ENCODE results near the gene NRM.

The NRM gene

DNA sequence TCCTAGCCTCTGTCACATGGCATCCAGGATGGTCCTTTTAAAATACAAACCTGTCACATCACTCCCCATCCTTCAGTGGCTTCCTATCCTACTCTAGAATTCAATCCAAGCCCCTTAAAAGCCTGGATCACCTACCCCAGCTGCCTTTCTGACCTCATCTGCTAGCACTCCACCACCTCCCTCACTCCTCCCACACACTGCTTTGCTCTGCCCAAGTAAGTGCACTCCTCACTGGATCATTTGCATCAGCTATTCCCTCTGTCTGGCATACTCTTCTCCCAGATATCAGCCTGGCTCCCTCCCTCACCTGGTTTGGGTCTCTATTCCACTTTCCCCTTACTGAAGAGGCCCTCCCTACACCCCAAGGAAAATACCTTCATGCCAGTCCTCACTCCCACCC, 33.3 kb downstream of the NRM start:
- Histone ChIP-seq H3K9ac (ENCODE audit: low read length) (no peak overlapping the region), H3K36me3 (ENCODE audit: control insufficient read depth, insufficient read depth, low read length) (peaks cover 64% of the 10 kb centered on the region), H3K27ac (ENCODE audit: low read depth, low read length) (no peak overlapping the region), H3K4me3 (ENCODE audit: low read length) (no peak overlapping the region), H3K4me1 (ENCODE audit: control insufficient read depth, insufficient read depth, low read length) (no peaks in the 10 kb centered on the region), H3K27me3 (ENCODE audit: control insufficient read depth, insufficient read depth, low read length) (no peaks in the 10 kb centered on the region)

DNA sequence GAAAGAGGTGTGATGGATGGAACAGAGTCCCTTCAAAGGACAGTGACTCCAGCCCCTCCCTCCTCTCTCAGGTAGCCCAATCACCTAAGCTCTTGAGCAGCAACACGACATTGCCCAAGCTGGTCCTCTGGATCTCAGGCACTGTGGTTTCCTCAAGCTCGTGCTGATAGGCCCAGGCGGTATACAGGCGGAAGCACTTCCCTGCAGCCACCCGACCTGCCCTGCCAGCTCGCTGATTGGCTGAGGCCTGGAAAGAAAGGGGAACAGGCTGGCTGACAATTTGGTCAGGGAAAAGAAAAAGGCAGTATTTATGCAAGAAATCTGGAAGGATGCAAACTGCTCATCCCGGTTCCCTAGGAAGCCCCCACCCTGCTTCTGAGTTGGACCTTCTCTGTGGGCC, 34.3 kb downstream of the NRM start:
- Histone ChIP-seq H3K27ac (ENCODE audit: low read depth, low read length) (no peak overlapping the region), H3K27me3 (ENCODE audit: control insufficient read depth, insufficient read depth, low read length) (no peaks in the 10 kb centered on the region), H3K4me1 (ENCODE audit: control insufficient read depth, insufficient read depth, low read length) (no peaks in the 10 kb centered on the region), H3K4me3 (ENCODE audit: low read length) (no peak overlapping the region), H3K36me3 (ENCODE audit: control insufficient read depth, insufficient read depth, low read length) (peaks cover 63% of the 10 kb centered on the region), H3K9ac (ENCODE audit: low read length) (no peak overlapping the region)

DNA sequence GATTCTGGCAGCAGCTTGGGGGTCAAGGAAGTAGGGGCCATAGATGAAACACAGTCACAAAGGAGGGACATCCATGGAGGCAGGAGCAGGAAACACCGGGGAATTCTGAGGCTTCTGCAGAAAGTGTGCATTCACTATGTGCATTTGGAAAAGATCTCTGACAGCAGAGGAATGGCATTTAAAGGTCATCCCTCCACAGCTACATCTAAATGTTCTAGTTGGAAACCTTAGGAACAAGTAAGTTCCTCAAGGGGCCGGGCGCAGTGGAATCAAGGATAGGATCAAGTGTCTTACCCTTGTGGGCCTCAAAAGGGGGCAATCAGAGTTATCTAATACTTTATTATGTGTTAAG, 35.1 kb downstream of the NRM start:
- Histone ChIP-seq H3K27ac (ENCODE audit: low read depth, low read length) (no peak overlapping the region), H3K9ac (ENCODE audit: low read length) (no peak overlapping the region), H3K4me1 (ENCODE audit: control insufficient read depth, insufficient read depth, low read length) (no peaks in the 10 kb centered on the region), H3K27me3 (ENCODE audit: control insufficient read depth, insufficient read depth, low read length) (no peaks in the 10 kb centered on the region), H3K36me3 (ENCODE audit: control insufficient read depth, insufficient read depth, low read length) (peaks cover 63% of the 10 kb centered on the region), H3K4me3 (ENCODE audit: low read length) (no peak overlapping the region)

DNA sequence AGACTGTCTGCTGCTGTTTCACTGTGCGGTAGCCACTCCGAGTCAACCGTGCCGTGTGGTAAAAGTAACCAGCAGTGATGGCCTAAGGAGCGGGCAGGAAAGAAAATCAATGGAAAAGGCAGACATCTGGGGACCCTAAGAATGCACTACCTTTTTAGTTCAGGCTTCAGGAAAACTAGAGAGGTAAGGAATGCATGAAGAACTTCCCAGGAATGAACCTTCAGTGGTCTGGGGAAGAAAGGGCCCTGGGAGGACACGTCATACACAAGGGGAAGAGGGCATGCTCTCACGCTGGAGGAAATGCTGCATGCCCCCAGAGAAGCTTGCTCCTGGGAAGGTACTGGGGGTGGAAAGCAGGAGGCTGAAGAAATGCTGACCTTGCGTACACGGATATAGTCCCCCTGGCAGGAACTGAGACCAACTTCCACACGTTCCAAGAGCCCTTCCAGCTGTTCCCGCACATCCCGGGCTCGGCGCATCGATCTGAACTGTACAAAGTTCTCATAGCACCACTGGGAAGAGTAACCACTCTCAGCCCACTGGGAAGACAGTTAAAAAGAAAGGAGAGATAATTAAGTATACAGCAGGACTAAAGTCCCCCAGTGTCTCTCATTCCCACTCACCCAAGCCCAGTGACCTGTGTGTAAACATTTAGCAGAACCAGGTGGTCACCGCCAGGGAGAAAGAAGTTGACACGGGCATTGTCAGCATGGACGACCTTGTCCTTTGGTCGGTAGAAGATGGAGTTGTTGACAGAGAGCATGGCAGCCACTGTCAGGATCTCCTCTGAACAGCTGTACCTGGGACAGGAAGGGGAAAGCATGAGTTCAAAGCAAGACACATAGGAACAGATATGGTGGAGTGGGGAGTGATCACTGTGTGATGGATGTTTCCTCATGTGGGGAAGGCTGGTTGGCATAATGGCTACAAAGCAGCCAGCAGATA, 35.7 kb downstream of the NRM start:
- H3K27me3 ChIP-seq (ENCODE audit: control insufficient read depth, insufficient read depth, low read length) = no peaks in the 10 kb centered on the region
- H3K36me3 ChIP-seq (ENCODE audit: control insufficient read depth, insufficient read depth, low read length) = peaks cover 59% of the 10 kb centered on the region
- H3K9ac ChIP-seq (ENCODE audit: low read length) = no peak overlapping the region
- no peak overlapping the region for H3K27ac ChIP-seq (ENCODE audit: low read depth, low read length)
- H3K4me3 ChIP-seq (ENCODE audit: low read length) = no peak overlapping the region
- no peaks in the 10 kb centered on the region for H3K4me1 ChIP-seq (ENCODE audit: control insufficient read depth, insufficient read depth, low read length)

DNA sequence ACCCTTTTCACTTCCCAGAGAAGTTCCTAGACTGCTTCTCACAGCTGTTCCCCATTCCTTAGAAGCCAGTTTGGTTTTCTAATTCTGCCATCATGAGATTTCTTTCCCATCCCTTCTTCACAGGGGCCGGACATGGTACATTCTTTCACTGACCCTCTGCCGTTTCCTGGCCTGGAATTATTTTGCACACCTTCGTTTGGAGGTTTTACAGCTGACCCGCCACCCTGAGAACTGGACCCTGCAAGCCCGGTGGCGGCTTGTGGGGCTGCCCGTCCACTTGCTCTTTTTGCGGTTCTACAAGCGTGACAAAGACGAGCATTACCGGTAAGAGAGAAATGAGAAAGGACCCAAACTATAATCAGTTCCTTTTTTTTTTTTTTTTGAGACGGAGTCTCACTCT, 39.6 kb downstream of the NRM start:
- Histone ChIP-seq H3K27me3 (ENCODE audit: control insufficient read depth, insufficient read depth, low read length) (no peaks in the 10 kb centered on the region), H3K36me3 (ENCODE audit: control insufficient read depth, insufficient read depth, low read length) (peaks cover 30% of the 10 kb centered on the region)

DNA sequence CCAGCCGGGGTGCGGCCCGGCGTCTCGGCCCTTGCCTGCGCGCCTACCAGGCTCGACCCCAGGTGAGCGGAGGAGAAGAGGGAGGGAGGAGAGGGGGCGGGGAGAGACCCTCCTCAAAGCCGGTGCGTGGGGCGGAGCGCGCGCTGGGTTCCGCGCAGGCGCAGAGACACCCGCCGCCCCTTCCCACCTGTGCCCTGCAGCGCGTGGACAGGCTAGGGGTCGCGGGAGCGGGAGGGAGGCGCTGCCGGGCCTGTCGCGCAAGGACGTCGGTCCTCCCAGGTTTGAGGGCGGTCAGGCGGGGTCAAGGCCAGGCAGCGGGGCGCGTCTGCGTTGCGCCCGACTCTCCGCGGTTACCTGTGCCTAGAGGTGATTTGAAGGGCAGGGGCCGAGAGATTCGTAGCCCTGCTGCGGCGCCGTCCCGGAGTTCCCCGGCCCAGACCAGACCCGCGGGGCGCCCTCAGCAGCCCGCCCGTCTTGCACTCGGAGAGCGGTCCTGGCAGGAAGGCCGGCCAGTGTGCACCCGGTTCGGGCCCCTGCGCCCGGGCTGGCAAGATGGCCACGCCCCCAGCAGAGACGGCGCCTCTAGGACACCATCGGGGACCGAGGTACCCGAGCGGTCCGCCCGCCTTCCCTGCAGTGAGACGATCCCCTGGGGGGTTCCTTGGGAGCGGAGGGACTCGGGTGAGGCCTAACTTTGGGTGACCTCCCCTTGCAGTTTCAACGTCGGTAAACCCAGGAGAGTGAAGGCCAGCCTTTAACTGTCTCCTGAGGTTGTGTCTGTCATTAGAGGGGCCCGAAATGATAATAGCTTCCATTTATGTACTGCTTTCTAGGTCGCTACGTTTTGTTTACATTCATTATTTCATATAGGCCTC, 43.3 kb downstream of the NRM start:
- H3K36me3 ChIP-seq (ENCODE audit: control insufficient read depth, insufficient read depth, low read length) = peaks cover 19% of the 10 kb centered on the region
- H3K4me1 ChIP-seq (ENCODE audit: control insufficient read depth, insufficient read depth, low read length) = peaks cover 5% of the 10 kb centered on the region
- peak overlapping the region; percentile 98 for H3K27ac ChIP-seq (ENCODE audit: low read depth, low read length)
- peak overlapping the region; percentile 98 for H3K9ac ChIP-seq (ENCODE audit: low read length)
- no peaks in the 10 kb centered on the region for H3K27me3 ChIP-seq (ENCODE audit: control insufficient read depth, insufficient read depth, low read length)
- peak overlapping the region; percentile 92 for H3K4me3 ChIP-seq (ENCODE audit: low read length)

More for the DNA sequence above, 39.6 kb downstream of the NRM start:
- H3K9ac ChIP-seq (ENCODE audit: low read length) = no peak overlapping the region
- H3K4me3 ChIP-seq (ENCODE audit: low read length) = no peak overlapping the region
- no peak overlapping the region for H3K27ac ChIP-seq (ENCODE audit: low read depth, low read length)
- H3K4me1 ChIP-seq (ENCODE audit: control insufficient read depth, insufficient read depth, low read length) = peaks cover 5% of the 10 kb centered on the region

DNA sequence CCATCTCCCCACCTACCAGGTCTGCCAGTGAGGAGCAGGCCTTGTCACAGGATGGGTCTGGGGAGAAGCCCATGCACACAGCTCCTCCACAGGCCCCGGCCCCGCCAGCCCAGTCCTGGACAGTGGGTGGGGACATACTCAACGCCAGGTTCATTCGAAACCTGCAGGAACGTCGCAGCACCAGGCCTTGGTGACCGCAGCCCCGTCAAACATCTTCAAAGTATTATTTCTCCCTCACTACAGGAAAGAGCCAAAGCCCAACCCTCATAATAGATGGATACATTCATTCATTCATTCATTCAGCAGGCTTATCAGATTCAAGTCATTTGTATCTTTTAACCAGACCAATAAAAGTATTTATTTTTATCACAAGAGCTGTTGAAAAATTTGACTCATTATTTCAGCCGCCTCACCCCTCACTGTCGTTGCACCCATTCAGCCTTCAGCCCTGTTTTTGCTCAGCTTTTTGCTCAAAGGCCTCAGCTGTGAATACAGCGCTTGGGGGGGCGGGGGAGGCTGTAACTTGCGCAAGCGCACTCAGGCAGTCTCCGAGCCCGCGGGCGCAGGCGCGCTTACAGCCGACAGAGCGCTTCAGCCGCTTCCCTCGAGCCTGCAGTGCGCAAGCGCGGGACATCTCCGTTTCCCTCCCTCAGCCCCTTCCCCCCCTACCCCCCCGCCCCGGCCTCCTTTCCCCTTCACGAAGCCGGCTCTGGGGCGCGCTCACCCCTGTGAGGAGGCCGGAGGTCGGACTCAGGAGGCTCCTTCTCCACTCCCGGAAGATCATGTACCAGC, 44.1 kb downstream of the NRM start, which contains the start of gene C6orf136:
Gene C6orf136 (plus strand): TSS at position 684 of the 792 bp plus-strand sequence. CDS start 99 bp downstream, at position 783.
- peak within 1 kb of the TSS; percentile 98 for H3K9ac ChIP-seq (ENCODE audit: low read length)
- no peaks in the 10 kb centered on the region for H3K27me3 ChIP-seq (ENCODE audit: control insufficient read depth, insufficient read depth, low read length)
- peaks cover 5% of the 10 kb centered on the region for H3K4me1 ChIP-seq (ENCODE audit: control insufficient read depth, insufficient read depth, low read length)
- H3K27ac ChIP-seq (ENCODE audit: low read depth, low read length) = peak within 1 kb of the TSS; percentile 98
- peaks cover 12% of the 10 kb centered on the region for H3K36me3 ChIP-seq (ENCODE audit: control insufficient read depth, insufficient read depth, low read length)
- H3K4me3 ChIP-seq (ENCODE audit: low read length) = peak within 1 kb of the TSS; percentile 92

DNA sequence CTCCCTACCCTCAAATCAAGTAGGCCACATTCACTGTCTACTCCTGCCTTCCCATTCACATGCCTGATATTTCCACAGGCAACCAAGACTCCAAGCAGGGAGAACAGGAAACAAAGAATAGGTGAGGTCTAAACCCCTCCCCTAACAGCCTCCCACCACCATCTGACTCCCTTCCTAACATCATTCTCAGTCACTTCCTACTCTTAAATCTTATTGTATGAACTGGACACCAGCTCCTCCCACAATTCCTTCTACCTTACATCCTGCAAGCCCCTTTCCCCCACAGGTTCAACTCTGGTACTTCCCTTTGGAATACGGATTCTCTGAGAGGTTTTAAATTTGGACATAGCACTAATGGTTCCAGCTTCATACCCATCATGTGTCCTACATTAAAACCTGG, 44.8 kb downstream of the NRM start:
- Histone ChIP-seq H3K36me3 (ENCODE audit: control insufficient read depth, insufficient read depth, low read length) (peaks cover 11% of the 10 kb centered on the region), H3K4me3 (ENCODE audit: low read length) (no peak overlapping the region), H3K27ac (ENCODE audit: low read depth, low read length) (no peak overlapping the region), H3K9ac (ENCODE audit: low read length) (no peak overlapping the region), H3K27me3 (ENCODE audit: control insufficient read depth, insufficient read depth, low read length) (no peaks in the 10 kb centered on the region), H3K4me1 (ENCODE audit: control insufficient read depth, insufficient read depth, low read length) (peaks cover 5% of the 10 kb centered on the region)

DNA sequence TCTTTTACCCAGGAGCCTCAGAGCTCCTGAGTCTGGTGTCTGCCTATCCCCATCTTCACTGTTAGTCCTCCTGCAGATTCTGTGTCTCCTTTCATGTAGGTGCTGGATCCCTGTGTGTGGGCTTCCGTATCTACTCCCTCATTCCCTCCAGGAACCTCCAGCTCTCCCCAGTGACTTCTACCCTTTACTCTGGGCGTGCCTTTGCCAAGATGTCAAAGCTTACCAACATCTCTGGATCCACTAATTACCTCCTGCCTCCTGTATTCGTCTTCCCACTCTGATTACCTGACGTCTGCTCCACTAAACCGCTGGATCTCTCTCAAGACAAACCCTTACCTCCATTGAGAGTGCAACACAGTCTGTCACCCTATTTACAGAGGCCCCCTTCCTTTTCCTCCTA, 46.0 kb downstream of the NRM start:
- Histone ChIP-seq H3K4me1 (ENCODE audit: control insufficient read depth, insufficient read depth, low read length) (peaks cover 5% of the 10 kb centered on the region), H3K36me3 (ENCODE audit: control insufficient read depth, insufficient read depth, low read length) (peaks cover 20% of the 10 kb centered on the region), H3K27ac (ENCODE audit: low read depth, low read length) (no peak overlapping the region)

DNA sequence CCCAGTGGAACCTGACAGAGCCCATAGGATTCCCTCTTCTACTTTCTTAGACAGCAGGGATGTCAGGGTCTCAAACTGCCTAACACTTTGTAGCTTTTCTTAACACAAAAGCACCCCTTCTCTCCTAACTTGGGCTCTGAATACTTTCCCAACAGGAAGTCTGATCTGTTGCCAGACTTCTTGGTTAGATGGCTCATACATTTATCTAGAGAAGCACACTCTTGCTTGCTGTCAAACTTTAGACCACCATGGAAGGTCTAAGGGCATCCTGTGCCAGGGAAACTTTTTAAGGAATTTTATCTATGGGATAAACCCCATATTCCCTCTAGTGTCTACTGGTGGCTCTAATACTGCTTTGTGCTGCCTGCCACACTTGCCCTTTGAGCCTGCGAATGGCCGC, 47.1 kb downstream of the NRM start:
- H3K36me3 ChIP-seq (ENCODE audit: control insufficient read depth, insufficient read depth, low read length) = peaks cover 20% of the 10 kb centered on the region

More for the DNA sequence above, 46.0 kb downstream of the NRM start:
- Histone ChIP-seq H3K4me3 (ENCODE audit: low read length) (no peak overlapping the region), H3K27me3 (ENCODE audit: control insufficient read depth, insufficient read depth, low read length) (no peaks in the 10 kb centered on the region), H3K9ac (ENCODE audit: low read length) (no peak overlapping the region)

DNA sequence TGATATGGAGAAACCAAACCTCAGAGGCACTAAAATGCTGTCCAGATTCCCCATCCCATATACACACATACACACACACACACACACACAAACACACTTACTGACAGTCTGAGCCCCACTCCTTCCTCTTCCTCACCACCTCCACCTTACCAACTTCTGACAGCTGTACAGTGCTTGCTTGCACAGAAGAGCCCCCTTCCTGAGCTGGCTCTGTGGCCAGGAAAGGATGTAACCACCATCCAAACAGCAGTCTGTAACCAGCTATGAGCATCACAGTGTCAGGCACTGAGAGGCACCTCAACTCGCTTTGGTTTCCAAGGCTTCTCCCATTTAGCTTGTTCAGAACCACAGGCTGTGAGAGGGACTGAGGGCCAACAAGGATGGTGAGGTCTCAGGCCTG, 49.7 kb downstream of the NRM start:
- peaks cover 20% of the 10 kb centered on the region for H3K36me3 ChIP-seq (ENCODE audit: control insufficient read depth, insufficient read depth, low read length)

More for the DNA sequence above, 47.1 kb downstream of the NRM start:
- Histone ChIP-seq H3K9ac (ENCODE audit: low read length) (no peak overlapping the region), H3K27me3 (ENCODE audit: control insufficient read depth, insufficient read depth, low read length) (no peaks in the 10 kb centered on the region), H3K27ac (ENCODE audit: low read depth, low read length) (no peak overlapping the region), H3K4me3 (ENCODE audit: low read length) (no peak overlapping the region), H3K4me1 (ENCODE audit: control insufficient read depth, insufficient read depth, low read length) (peaks cover 5% of the 10 kb centered on the region)

DNA sequence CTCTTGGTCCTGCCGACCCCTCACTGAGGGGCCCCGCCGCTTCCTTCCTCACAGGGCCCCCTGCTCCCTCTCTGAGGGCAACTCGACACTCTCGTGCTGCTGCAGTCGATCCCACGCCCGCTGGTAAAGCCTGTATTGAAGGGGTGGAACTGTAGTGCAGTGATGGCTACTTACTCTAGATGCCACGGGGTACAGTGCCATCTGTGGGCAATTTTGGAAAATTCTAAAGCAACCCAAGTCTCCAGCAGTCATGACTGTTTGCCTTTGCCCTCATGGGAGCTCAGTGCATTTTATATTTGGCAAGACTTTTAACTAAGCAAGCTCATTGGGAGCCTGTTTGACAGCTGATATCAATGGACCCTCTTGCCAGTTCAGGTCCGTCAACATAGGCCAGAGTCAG, 50.3 kb downstream of the NRM start:
- Histone ChIP-seq H3K4me3 (ENCODE audit: low read length) (no peak overlapping the region), H3K36me3 (ENCODE audit: control insufficient read depth, insufficient read depth, low read length) (peaks cover 18% of the 10 kb centered on the region), H3K9ac (ENCODE audit: low read length) (no peak overlapping the region), H3K27me3 (ENCODE audit: control insufficient read depth, insufficient read depth, low read length) (no peaks in the 10 kb centered on the region), H3K4me1 (ENCODE audit: control insufficient read depth, insufficient read depth, low read length) (no peaks in the 10 kb centered on the region), H3K27ac (ENCODE audit: low read depth, low read length) (no peak overlapping the region)

More for the DNA sequence above, 49.7 kb downstream of the NRM start:
- Histone ChIP-seq H3K4me3 (ENCODE audit: low read length) (no peak overlapping the region), H3K27me3 (ENCODE audit: control insufficient read depth, insufficient read depth, low read length) (no peaks in the 10 kb centered on the region), H3K9ac (ENCODE audit: low read length) (no peak overlapping the region), H3K4me1 (ENCODE audit: control insufficient read depth, insufficient read depth, low read length) (no peaks in the 10 kb centered on the region), H3K27ac (ENCODE audit: low read depth, low read length) (no peak overlapping the region)
